Fibroblast of lung (primary cell): ENCODE data around the gene RRAGD. TPM values are rescaled to one million over a fixed set of nuclear protein-coding genes. Genes with fewer than 3 reads are reported as not detected.
"Not testable (repeated sequence)": the region's sequence is repeated elsewhere in the genome, so short reads cannot be mapped to it uniquely, and the experiment has no call there.

Experiments
- DNase-seq, 2 donors: peaks; one replicate each; pipeline versions ENCODE4 v3.0.0 to v3.0.0-alpha.2; 2010; ENCODE audit warnings: low read depth in 2 of 2
- H2AFZ ChIP-seq: 2 replicates; pipeline ENCODE4 v1.5.1; 2012; ENCODE audit warnings: low read length, control low read depth, inconsistent platforms
- H3K27ac ChIP-seq: 2 replicates; pipeline ENCODE4 v1.5.1; 2011; ENCODE audit warnings: low read length, control low read depth; ENCODE audit not compliant: insufficient read depth
- H3K27me3 ChIP-seq: 2 replicates; pipeline ENCODE4 v1.5.1; 2011; ENCODE audit warnings: mild to moderate bottlenecking, low read length; ENCODE audit not compliant: control insufficient read depth, insufficient read depth
- H3K36me3 ChIP-seq: 2 replicates; pipeline ENCODE4 v1.5.1; 2011; ENCODE audit warnings: low read length; ENCODE audit not compliant: control insufficient read depth, insufficient read depth
- H3K4me1 ChIP-seq: 2 replicates; pipeline ENCODE4 v1.5.1; 2011; ENCODE audit warnings: low read length; ENCODE audit not compliant: control insufficient read depth, insufficient read depth; ENCODE audit errors: extremely low read depth
- H3K4me2 ChIP-seq: 2 replicates; pipeline ENCODE4 v1.5.1; 2011; ENCODE audit warnings: low read length, control low read depth; ENCODE audit not compliant: insufficient read depth; ENCODE audit errors: extremely low read depth
- H3K4me3 ChIP-seq, 4 experiments: fragments of 200-600 bp in 1 of 4; sonication (generic) in 1 of 4; replicated peaks in 1 of 4; 2 replicates each; pipeline ENCODE4 v1.5.1; 2011 to 2016; ENCODE audit warnings: low read length in 4 of 4, low read depth in 3 of 4, mild to moderate bottlenecking in 3 of 4, control low read depth in 2 of 4, inconsistent platforms in 1 of 4, mixed read lengths in 1 of 4; ENCODE audit not compliant: insufficient read depth in 1 of 4; ENCODE audit errors: control extremely low read depth in 1 of 4
- H3K79me2 ChIP-seq: 2 replicates; pipeline ENCODE4 v1.5.1; 2012; ENCODE audit warnings: mild to moderate bottlenecking, low read length, inconsistent platforms; ENCODE audit not compliant: control insufficient read depth, insufficient read depth
- H3K9ac ChIP-seq: 2 replicates; pipeline ENCODE4 v1.5.1; 2011; ENCODE audit warnings: mild to moderate bottlenecking, low read length, control low read depth; ENCODE audit not compliant: insufficient read depth
- H3K9me3 ChIP-seq: 2 replicates; pipeline ENCODE4 v1.5.1; 2012; ENCODE audit warnings: low read depth, low read length; ENCODE audit not compliant: control insufficient read depth, insufficient read depth
- H4K20me1 ChIP-seq: 2 replicates; pipeline ENCODE4 v1.5.1; 2011; ENCODE audit warnings: low read length; ENCODE audit not compliant: control insufficient read depth, insufficient read depth; ENCODE audit errors: extremely low read depth
- CTCF ChIP-seq, 2 donors: IDR thresholded peaks in 1 of 2; conservative IDR thresholded peaks in 1 of 2; 1 replicate in 1 of 2; 2 replicates in 1 of 2; pipeline ENCODE4 v1.5.1; 2011 to 2012; ENCODE audit warnings: low read length in 2 of 2, control low read depth in 1 of 2, inconsistent platforms in 1 of 2, low read depth in 1 of 2, mild to moderate bottlenecking in 1 of 2
- EZH2 ChIP-seq: IDR thresholded peaks from 2 replicates; pipeline ENCODE4 v1.5.1; 2012; ENCODE audit warnings: low read length, control low read depth, mild to moderate bottlenecking; ENCODE audit errors: missing control alignments
- polyA plus RNA-seq, 2 donors: library from polyadenylated mRNA; depleted of rRNA in 1 of 2; stranded (reverse) in 1 of 2; unstranded in 1 of 2; fragments of >200 nt; gene quantifications; 2 replicates each; pipeline ENCODE4 v1.2.1, GENCODE V29; 2011 to 2012; ENCODE audit warnings: missing spikeins in 1 of 2
- total RNA-seq: library from RNA; depleted of rRNA; stranded (reverse); fragments of >200 nt; gene quantifications from 2 replicates; pipeline ENCODE4 v1.2.1, GENCODE V29; 2014

Gene RRAGD
- total and polyA plus RNA-seq, 2 donors (not counting 1 experiment from before 2014, with no cell fraction given), result 0.07 to 1.8 TPM

GRCh38 chr6:89400050-89400449, 12.0 kb downstream of the RRAGD start:
- H3K79me2 ChIP-seq, result no peaks in the 10 kb centered on the region
- H3K4me1 ChIP-seq, result no peaks in the 10 kb centered on the region
- H3K4me2 ChIP-seq, result no peak overlapping the region

GRCh38 chr6:89398762-89399525, 13.1 kb downstream of the RRAGD start:
- no peak overlapping the region for H3K4me2 ChIP-seq
- no peak overlapping the region for H3K9ac ChIP-seq
- no peaks in the 10 kb centered on the region for H3K9me3 ChIP-seq
- no peak overlapping the region for H2AFZ ChIP-seq
- H3K79me2 ChIP-seq, result no peaks in the 10 kb centered on the region
- no peaks in the 10 kb centered on the region for H3K27me3 ChIP-seq
- no peaks in the 10 kb centered on the region for H4K20me1 ChIP-seq
- H3K4me1 ChIP-seq, result no peaks in the 10 kb centered on the region
- DNase-seq, result no peak
- H3K4me3 ChIP-seq, result no peak overlapping the region
- H3K36me3 ChIP-seq, result no peaks in the 10 kb centered on the region
- no peak overlapping the region for H3K27ac ChIP-seq
- no peak for TF ChIP-seq CTCF (conservative IDR thresholded peaks at IDR 0.05 in 1 of 2, IDR thresholded peaks at IDR 0.05 in 1 of 2; ENCODE audit: low read depth in 1 of 2, low read length in 2 of 2)
- TF ChIP-seq EZH2, result no peak

More at GRCh38 chr6:89400050-89400449, 12.0 kb downstream of the RRAGD start:
- no peak overlapping the region for H2AFZ ChIP-seq
- H3K4me3 ChIP-seq, result no peak overlapping the region
- H4K20me1 ChIP-seq, result no peaks in the 10 kb centered on the region
- H3K27ac ChIP-seq, result no peak overlapping the region
- H3K9ac ChIP-seq, result no peak overlapping the region
- no peak for DNase-seq
- H3K27me3 ChIP-seq, result no peaks in the 10 kb centered on the region
- TF ChIP-seq CTCF (conservative IDR thresholded peaks at IDR 0.05 in 1 of 2, IDR thresholded peaks at IDR 0.05 in 1 of 2; ENCODE audit: low read depth in 1 of 2, low read length in 2 of 2) (no peak), EZH2 (no peak)
- no peaks in the 10 kb centered on the region for H3K9me3 ChIP-seq
- H3K36me3 ChIP-seq, result no peaks in the 10 kb centered on the region

GRCh38 chr6:89397884-89398283, 14.2 kb downstream of the RRAGD start:
- not testable (repeated sequence) for H3K36me3 ChIP-seq, DNase-seq, H3K79me2 ChIP-seq, H3K4me3 ChIP-seq, H2AFZ ChIP-seq, H3K9ac ChIP-seq, H3K27ac ChIP-seq, H3K4me2 ChIP-seq, H4K20me1 ChIP-seq, H3K4me1 ChIP-seq, H3K9me3 ChIP-seq, H3K27me3 ChIP-seq
